ENCODE measurements around the gene ROR1. TPM values are rescaled to one million over a fixed set of nuclear protein-coding genes. Genes with fewer than 3 reads are reported as not detected.

Gene ROR1
- total RNA-seq, 1 experiment from 2014 or later = 2.7 TPM

- TF ChIP-seq CEBPB (IDR thresholded peaks at IDR 0.05; ENCODE audit: low read depth) = no peak
- no peak for TF ChIP-seq SP1 (IDR thresholded peaks at IDR 0.05; ENCODE audit: low read depth)
Observed at GRCh38 chr1:63856924-63857323, 83.1 kb downstream of the ROR1 start (continued).

- ATAC-seq = no peak
- H2AFZ ChIP-seq (ENCODE audit: low read depth, low read length, poor library complexity, severe bottlenecking) = no peak overlapping the region
- H3K27ac ChIP-seq (ENCODE audit: low read depth, low read length) = no peak overlapping the region
- no peaks in the 10 kb centered on the region for H3K9me2 ChIP-seq (ENCODE audit: insufficient read depth)
- H3K4me2 ChIP-seq (ENCODE audit: low read length) = no peak overlapping the region
- no peak overlapping the region for H3K9ac ChIP-seq (ENCODE audit: low read length)
- RAD21 ChIA-PET (ENCODE audit: low non-redundant PET in 1 of 2, low total read pairs in 2 of 2, uncharacterized antibody in 2 of 2, unreplicated experiment in 2 of 2) = no interaction called here
- no peaks in the 10 kb centered on the region for H3K36me3 ChIP-seq (ENCODE audit: control insufficient read depth in 1 of 2, insufficient read depth in 2 of 2, low read length in 2 of 2)
- H4K20me1 ChIP-seq (ENCODE audit: insufficient read depth) = no peaks in the 10 kb centered on the region
- no peak for DNase-seq (ENCODE audit: low read depth, low spot score)
- TF ChIP-seq SRF (IDR thresholded peaks at IDR 0.05; ENCODE audit: low read depth) (no peak), CEBPB (IDR thresholded peaks at IDR 0.05; ENCODE audit: low read depth) (no peak), FOSL1 (IDR thresholded peaks at IDR 0.05; ENCODE audit: low read depth) (no peak), ATF3 (IDR thresholded peaks at IDR 0.05) (no peak), MAX (IDR thresholded peaks at IDR 0.05) (no peak), EZH2 (IDR thresholded peaks at IDR 0.05) (no peak), ELF1 (IDR thresholded peaks at IDR 0.05; ENCODE audit: borderline replicate concordance, low read depth) (no peak), EZH2phosphoT487 (IDR thresholded peaks at IDR 0.05; ENCODE audit: borderline replicate concordance) (no peak), REST (IDR thresholded peaks at IDR 0.05; ENCODE audit: low read depth) (no peak), RAD21 (IDR thresholded peaks at IDR 0.05; ENCODE audit: low read depth) (no peak), SP1 (IDR thresholded peaks at IDR 0.05; ENCODE audit: low read depth) (no peak), CTCF (IDR thresholded peaks at IDR 0.05 in 2 of 3, conservative IDR thresholded peaks at IDR 0.05 in 1 of 3; ENCODE audit: borderline replicate concordance in 1 of 3, insufficient read depth in 1 of 3, low read depth in 2 of 3, low read length in 2 of 3) (no peak), ZBTB33 (IDR thresholded peaks at IDR 0.05; ENCODE audit: extremely low read depth, insufficient replicate concordance, low read length) (no peak), POLR2AphosphoS5 (IDR thresholded peaks at IDR 0.05; ENCODE audit: low read depth, low read length) (no peak)
- H3K4me3 ChIP-seq (replicated peaks in 1 of 2; ENCODE audit: low read depth in 1 of 2, low read length in 2 of 2) = no peak overlapping the region
- intact Hi-C loops (cut with micrococcal nuclease) = no loop called here
- POLR2A ChIA-PET = no interaction called here
- H3K4me1 ChIP-seq (ENCODE audit: control insufficient read depth in 1 of 2, insufficient read depth in 2 of 2, low read length in 2 of 2) = no peaks in the 10 kb centered on the region
- no TSS peak for BruUV-seq (replicated peaks)
- H3K9me3 ChIP-seq (ENCODE audit: control insufficient read depth in 1 of 2, insufficient read depth in 1 of 2, low read depth in 1 of 2, low read length in 2 of 2) = no peaks in the 10 kb centered on the region
- CTCF ChIA-PET = interaction anchor here (1.1 kb wide), 1 partner anchor 63 kb away, joined by 3 read pairs; no protein-coding TSS in a partner anchor
- H3K79me2 ChIP-seq (ENCODE audit: insufficient read depth, low read length) = no peaks in the 10 kb centered on the region
- H3K27me3 ChIP-seq (ENCODE audit: insufficient read depth, low read length) = no peaks in the 10 kb centered on the region
Observed at GRCh38 chr1:63857478-63857877, 83.7 kb downstream of the ROR1 start.

Measured in HCT116 (cell line).